Activated T-cell treated with anti-CD3 and anti-CD28 coated beads, Interleukin-2, amount 50 U/mL, for 72 hours (primary cell): ENCODE measurements around the gene KIF16B. TPM values are rescaled to one million over a fixed set of nuclear protein-coding genes. Genes with fewer than 3 reads are reported as not detected.

ENCODE experiments used
- ATAC-seq, 2 donors: fragments of 150-1000 bp; cut with Tn5 transposase; replicated peaks in 1 of 2; 2 replicates each; pipeline ENCODE4 v1.10.0; 2021; ENCODE audit warnings: moderate library complexity in 2 of 2, mild to moderate bottlenecking in 1 of 2
- DNase-seq, 2 donors: peaks; one replicate each; pipeline ENCODE4 v3.0.0; 2021 to 2022; ENCODE audit warnings: mixed read lengths in 1 of 2
- H3K27ac Mint-ChIP-seq: one replicate; pipeline ENCODE4 v1.8.0; 2022; ENCODE audit warnings: mild to moderate bottlenecking, moderate library complexity, mixed read lengths
- H3K27me3 Mint-ChIP-seq: one replicate; pipeline ENCODE4 v1.8.0; 2022; ENCODE audit warnings: low read depth, mixed read lengths
- H3K36me3 Mint-ChIP-seq, 2 donors: one replicate each; pipeline ENCODE4 v1.8.0; 2022; ENCODE audit warnings: mixed read lengths in 2 of 2, mild to moderate bottlenecking in 1 of 2; ENCODE audit not compliant: insufficient read depth in 2 of 2
- H3K4me1 Mint-ChIP-seq: one replicate; pipeline ENCODE4 v1.8.0; 2022; ENCODE audit warnings: low read depth, mixed read lengths
- H3K4me3 Mint-ChIP-seq, 2 donors: one replicate each; pipeline ENCODE4 v1.8.0; 2022; ENCODE audit warnings: mild to moderate bottlenecking in 2 of 2, mixed read lengths in 2 of 2, moderate library complexity in 2 of 2
- H3K9me3 Mint-ChIP-seq, 2 donors: one replicate each; pipeline ENCODE4 v1.8.0; 2022; ENCODE audit warnings: mixed read lengths in 2 of 2
- total RNA-seq, 2 donors: library from RNA; stranded (reverse); gene quantifications; one replicate each; pipeline ENCODE4 v1.2.3, GENCODE V29; 2022

KIF16B gene
- total RNA-seq, 2 donors from 2014 or later, result 6.0 to 7.3 TPM

GRCh38 chr20:16367948-16368560 lies 205.2 kb downstream of the KIF16B start:
- no peak overlapping the region for H3K27ac Mint-ChIP-seq
- ATAC-seq, result no peak
- H3K9me3 Mint-ChIP-seq, result no peaks in the 10 kb centered on the region
- no peak for DNase-seq
- no peak overlapping the region for H3K4me3 Mint-ChIP-seq
- H3K4me1 Mint-ChIP-seq, result no peaks in the 10 kb centered on the region
- no peaks in the 10 kb centered on the region for H3K27me3 Mint-ChIP-seq
- H3K36me3 Mint-ChIP-seq, result peaks cover 2 to 6% of the 10 kb centered on the region in 2 donors

GRCh38 chr20:16366529-16366928 lies 206.7 kb downstream of the KIF16B start:
- ATAC-seq (no peak), DNase-seq (no peak)
- Mint-ChIP-seq H3K4me1 (no peaks in the 10 kb centered on the region), H3K4me3 (no peak overlapping the region), H3K27me3 (no peaks in the 10 kb centered on the region), H3K36me3 (peaks cover under 1 to 5% of the 10 kb centered on the region in 2 donors), H3K9me3 (no peaks in the 10 kb centered on the region), H3K27ac (no peak overlapping the region)

- Mint-ChIP-seq H3K9me3 (peaks cover 0 to under 1% of the 10 kb centered on the region in 2 donors), H3K4me3 (no peak overlapping the region), H3K4me1 (no peaks in the 10 kb centered on the region), H3K27me3 (no peaks in the 10 kb centered on the region), H3K36me3 (peaks cover 0 to 5% of the 10 kb centered on the region in 2 donors), H3K27ac (no peak overlapping the region)
- no peak for ATAC-seq
- DNase-seq, result no peak
Measured at GRCh38 chr20:16364320-16364687, 208.9 kb downstream of the KIF16B start.

- no peak for DNase-seq
Measured at GRCh38 chr20:16363506-16364319, 209.5 kb downstream of the KIF16B start.

GRCh38 chr20:16362642-16363041 lies 210.6 kb downstream of the KIF16B start:
- ATAC-seq (no peak), DNase-seq (no peak)
- Mint-ChIP-seq H3K9me3 (peaks cover 0 to 1% of the 10 kb centered on the region in 2 donors), H3K27ac (no peak overlapping the region), H3K4me1 (no peaks in the 10 kb centered on the region), H3K4me3 (no peak overlapping the region), H3K27me3 (no peaks in the 10 kb centered on the region), H3K36me3 (no peaks in the 10 kb centered on the region)

More at GRCh38 chr20:16363506-16364319, 209.5 kb downstream of the KIF16B start:
- no peak for ATAC-seq
- Mint-ChIP-seq H3K27ac (no peak overlapping the region), H3K36me3 (peaks cover 0 to under 1% of the 10 kb centered on the region in 2 donors), H3K9me3 (peaks cover 0 to 1% of the 10 kb centered on the region in 2 donors), H3K27me3 (no peaks in the 10 kb centered on the region), H3K4me1 (no peaks in the 10 kb centered on the region), H3K4me3 (no peak overlapping the region)

- peaks cover 0 to 1% of the 10 kb centered on the region in 2 donors for H3K9me3 Mint-ChIP-seq
- H3K4me3 Mint-ChIP-seq, result no peak overlapping the region
- H3K27ac Mint-ChIP-seq, result no peak overlapping the region
- H3K36me3 Mint-ChIP-seq, result no peaks in the 10 kb centered on the region
- no peaks in the 10 kb centered on the region for H3K27me3 Mint-ChIP-seq
- DNase-seq (no peak), ATAC-seq (no peak)
- H3K4me1 Mint-ChIP-seq, result no peaks in the 10 kb centered on the region
Measured at GRCh38 chr20:16360668-16361067, 212.6 kb downstream of the KIF16B start.

GRCh38 chr20:16353417-16353781 lies 219.8 kb downstream of the KIF16B start:
- no peaks in the 10 kb centered on the region for H3K27me3 Mint-ChIP-seq
- H3K4me1 Mint-ChIP-seq, result no peaks in the 10 kb centered on the region
- no peaks in the 10 kb centered on the region for H3K9me3 Mint-ChIP-seq
- no peak for DNase-seq
- H3K27ac Mint-ChIP-seq, result no peak overlapping the region
- H3K4me3 Mint-ChIP-seq, result no peak overlapping the region
- ATAC-seq, result no peak
- no peaks in the 10 kb centered on the region for H3K36me3 Mint-ChIP-seq

- Mint-ChIP-seq H3K4me1 (no peaks in the 10 kb centered on the region), H3K27ac (no peak overlapping the region), H3K27me3 (no peaks in the 10 kb centered on the region), H3K36me3 (no peaks in the 10 kb centered on the region), H3K4me3 (no peak overlapping the region), H3K9me3 (no peaks in the 10 kb centered on the region)
- DNase-seq (no peak), ATAC-seq (no peak)
Measured at GRCh38 chr20:16352751-16353416, 220.4 kb downstream of the KIF16B start.

GRCh38 chr20:16352321-16352720 lies 220.9 kb downstream of the KIF16B start:
- DNase-seq, result no peak
- Mint-ChIP-seq H3K36me3 (no peaks in the 10 kb centered on the region), H3K4me1 (no peaks in the 10 kb centered on the region), H3K9me3 (no peaks in the 10 kb centered on the region), H3K27ac (no peak overlapping the region), H3K27me3 (no peaks in the 10 kb centered on the region), H3K4me3 (no peak overlapping the region)
- ATAC-seq, result no peak

GRCh38 chr20:16351415-16351814 lies 221.8 kb downstream of the KIF16B start:
- Mint-ChIP-seq H3K27ac (no peak overlapping the region), H3K36me3 (no peaks in the 10 kb centered on the region), H3K4me1 (no peaks in the 10 kb centered on the region), H3K4me3 (no peak overlapping the region), H3K9me3 (no peaks in the 10 kb centered on the region), H3K27me3 (no peaks in the 10 kb centered on the region)
- DNase-seq (no peak), ATAC-seq (no peak)

GRCh38 chr20:16350465-16350864 lies 222.8 kb downstream of the KIF16B start:
- no peaks in the 10 kb centered on the region for H3K27me3 Mint-ChIP-seq
- no peaks in the 10 kb centered on the region for H3K36me3 Mint-ChIP-seq
- H3K4me3 Mint-ChIP-seq, result no peak overlapping the region
- no peaks in the 10 kb centered on the region for H3K9me3 Mint-ChIP-seq
- DNase-seq, result no peak
- H3K4me1 Mint-ChIP-seq, result no peaks in the 10 kb centered on the region
- ATAC-seq, result no peak
- H3K27ac Mint-ChIP-seq, result no peak overlapping the region

- no peaks in the 10 kb centered on the region for H3K36me3 Mint-ChIP-seq
- H3K4me1 Mint-ChIP-seq, result no peaks in the 10 kb centered on the region
- no peak overlapping the region for H3K27ac Mint-ChIP-seq
- H3K4me3 Mint-ChIP-seq, result no peak overlapping the region
- no peak for ATAC-seq
- DNase-seq, result no peak
- H3K9me3 Mint-ChIP-seq, result no peaks in the 10 kb centered on the region
- no peaks in the 10 kb centered on the region for H3K27me3 Mint-ChIP-seq
Measured at GRCh38 chr20:16349523-16350260, 223.6 kb downstream of the KIF16B start.

GRCh38 chr20:16346956-16347355 lies 226.3 kb downstream of the KIF16B start:
- Mint-ChIP-seq H3K36me3 (no peaks in the 10 kb centered on the region), H3K9me3 (no peaks in the 10 kb centered on the region), H3K27ac (no peak overlapping the region), H3K4me3 (no peak overlapping the region), H3K27me3 (no peaks in the 10 kb centered on the region), H3K4me1 (no peaks in the 10 kb centered on the region)
- no peak for ATAC-seq
- DNase-seq, result no peak
